ENCODE measurements around the gene WWC1.

WWC1 gene

GRCh38 chr5:168374532-168374931 is 83.1 kb downstream of the WWC1 start:
- no peaks in the 10 kb centered on the region for H3K27me3 ChIP-seq (ENCODE audit: insufficient read depth, low read length)
- no peak overlapping the region for H3K9ac ChIP-seq (ENCODE audit: low read depth, low read length)
- H3K4me1 ChIP-seq (ENCODE audit: insufficient read depth, low read length) = no peaks in the 10 kb centered on the region
- no peak overlapping the region for H3K4me3 ChIP-seq (ENCODE audit: low read length)
- H3K36me3 ChIP-seq (ENCODE audit: insufficient read depth, low read depth, low read length) = no peaks in the 10 kb centered on the region
- H3K27ac ChIP-seq (ENCODE audit: low read length) = no peak overlapping the region
- no peaks in the 10 kb centered on the region for H3K9me3 ChIP-seq (ENCODE audit: insufficient read depth, low read depth, low read length)

DNA sequence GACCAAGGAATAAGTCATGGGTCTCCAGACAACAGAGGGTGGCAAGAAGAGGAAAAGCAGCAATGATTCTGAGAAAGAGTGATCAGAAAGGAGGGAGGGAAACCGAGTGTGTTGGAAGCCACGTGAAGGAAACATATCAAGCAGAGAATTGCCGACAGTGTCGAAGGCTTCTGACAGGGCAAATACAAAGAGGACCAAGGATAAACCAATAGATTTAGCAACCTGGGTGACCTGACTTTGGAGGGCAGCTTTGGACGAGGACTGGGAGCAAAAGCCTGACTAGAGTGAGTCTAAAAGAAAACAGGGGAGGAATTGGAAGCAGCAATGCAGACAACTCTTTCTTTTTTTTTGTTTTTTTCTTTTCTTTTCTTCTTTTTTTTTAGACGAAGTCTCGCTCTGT is 83.8 kb downstream of the WWC1 start:
- no peak overlapping the region for H3K4me3 ChIP-seq (ENCODE audit: low read length)
- H3K27me3 ChIP-seq (ENCODE audit: insufficient read depth, low read length) = no peaks in the 10 kb centered on the region
- no peak overlapping the region for H3K9ac ChIP-seq (ENCODE audit: low read depth, low read length)
- H3K36me3 ChIP-seq (ENCODE audit: insufficient read depth, low read depth, low read length) = no peaks in the 10 kb centered on the region
- no peaks in the 10 kb centered on the region for H3K4me1 ChIP-seq (ENCODE audit: insufficient read depth, low read length)
- H3K9me3 ChIP-seq (ENCODE audit: insufficient read depth, low read depth, low read length) = no peaks in the 10 kb centered on the region
- H3K27ac ChIP-seq (ENCODE audit: low read length) = no peak overlapping the region

DNA sequence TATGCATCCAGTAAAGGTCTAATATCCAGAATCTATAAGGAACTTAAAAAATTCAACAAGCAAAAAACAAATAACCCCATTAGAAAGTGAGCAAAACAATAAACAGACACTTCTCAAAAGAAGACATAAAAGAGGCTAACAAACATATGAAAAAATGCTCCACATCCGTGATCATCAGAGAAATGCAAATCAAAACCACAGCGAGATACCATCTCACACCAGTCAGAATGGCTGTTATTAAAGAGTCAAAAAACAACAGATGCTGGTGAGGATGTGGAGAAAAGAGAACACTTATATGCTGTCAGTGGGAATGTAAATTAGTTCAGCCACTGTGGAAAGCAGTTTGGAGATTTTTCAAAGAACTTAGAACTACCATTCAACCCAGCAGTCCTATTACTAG is 86.1 kb downstream of the WWC1 start:
- Histone ChIP-seq H3K27me3 (ENCODE audit: insufficient read depth, low read length) (no peaks in the 10 kb centered on the region), H3K36me3 (ENCODE audit: insufficient read depth, low read depth, low read length) (no peaks in the 10 kb centered on the region), H3K4me1 (ENCODE audit: insufficient read depth, low read length) (no peaks in the 10 kb centered on the region), H3K4me3 (ENCODE audit: low read length) (no peak overlapping the region), H3K9me3 (ENCODE audit: insufficient read depth, low read depth, low read length) (no peaks in the 10 kb centered on the region), H3K27ac (ENCODE audit: low read length) (no peak overlapping the region), H3K9ac (ENCODE audit: low read depth, low read length) (no peak overlapping the region)

- Histone ChIP-seq H3K27ac (ENCODE audit: low read length) (no peak overlapping the region), H3K27me3 (ENCODE audit: insufficient read depth, low read length) (no peaks in the 10 kb centered on the region), H3K9me3 (ENCODE audit: insufficient read depth, low read depth, low read length) (no peaks in the 10 kb centered on the region), H3K4me1 (ENCODE audit: insufficient read depth, low read length) (no peaks in the 10 kb centered on the region), H3K9ac (ENCODE audit: low read depth, low read length) (no peak overlapping the region), H3K36me3 (ENCODE audit: insufficient read depth, low read depth, low read length) (no peaks in the 10 kb centered on the region), H3K4me3 (ENCODE audit: low read length) (no peak overlapping the region)
Measured at GRCh38 chr5:168378741-168379140, 87.3 kb downstream of the WWC1 start.

- Histone ChIP-seq H3K9ac (ENCODE audit: low read depth, low read length) (no peak overlapping the region), H3K27me3 (ENCODE audit: insufficient read depth, low read length) (no peaks in the 10 kb centered on the region), H3K36me3 (ENCODE audit: insufficient read depth, low read depth, low read length) (peaks cover 11% of the 10 kb centered on the region), H3K27ac (ENCODE audit: low read length) (no peak overlapping the region), H3K4me1 (ENCODE audit: insufficient read depth, low read length) (no peaks in the 10 kb centered on the region), H3K4me3 (ENCODE audit: low read length) (no peak overlapping the region), H3K9me3 (ENCODE audit: insufficient read depth, low read depth, low read length) (peaks cover 3% of the 10 kb centered on the region; the same call in 1 of the 2 replicates)
Measured at GRCh38 chr5:168382421-168382820, 91.0 kb downstream of the WWC1 start.

DNA sequence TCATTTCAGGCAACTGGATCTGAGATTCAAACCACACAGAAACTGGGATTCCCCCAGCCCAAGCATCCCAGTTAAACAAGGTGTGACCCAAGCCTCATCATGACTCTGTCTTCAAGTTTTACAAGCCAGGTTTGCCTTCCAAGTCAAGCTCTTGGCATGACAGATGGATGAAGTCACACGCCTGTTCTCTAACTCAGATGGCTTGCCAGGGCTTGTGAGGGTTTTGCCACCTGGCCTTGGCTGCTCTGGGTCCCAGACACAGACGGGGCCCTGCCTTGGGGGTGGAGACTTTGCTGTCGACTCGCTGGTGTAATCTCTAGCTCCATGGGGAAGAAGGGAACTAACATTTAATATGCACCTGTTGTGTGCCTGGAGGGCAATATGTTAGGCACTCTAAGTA is 99.0 kb downstream of the WWC1 start:
- H3K9ac ChIP-seq (ENCODE audit: low read depth, low read length) = no peak overlapping the region
- no peaks in the 10 kb centered on the region for H3K27me3 ChIP-seq (ENCODE audit: insufficient read depth, low read length)
- no peaks in the 10 kb centered on the region for H3K9me3 ChIP-seq (ENCODE audit: insufficient read depth, low read depth, low read length)
- peaks cover 21% of the 10 kb centered on the region for H3K36me3 ChIP-seq (ENCODE audit: insufficient read depth, low read depth, low read length)
- H3K4me1 ChIP-seq (ENCODE audit: insufficient read depth, low read length) = no peaks in the 10 kb centered on the region
- H3K27ac ChIP-seq (ENCODE audit: low read length) = no peak overlapping the region
- no peak overlapping the region for H3K4me3 ChIP-seq (ENCODE audit: low read length)

- peaks cover 21% of the 10 kb centered on the region for H3K36me3 ChIP-seq (ENCODE audit: insufficient read depth, low read depth, low read length)
- H3K9me3 ChIP-seq (ENCODE audit: insufficient read depth, low read depth, low read length) = no peaks in the 10 kb centered on the region
- H3K4me1 ChIP-seq (ENCODE audit: insufficient read depth, low read length) = no peaks in the 10 kb centered on the region
- no peaks in the 10 kb centered on the region for H3K27me3 ChIP-seq (ENCODE audit: insufficient read depth, low read length)
- H3K4me3 ChIP-seq (ENCODE audit: low read length) = no peak overlapping the region
- H3K27ac ChIP-seq (ENCODE audit: low read length) = no peak overlapping the region
- no peak overlapping the region for H3K9ac ChIP-seq (ENCODE audit: low read depth, low read length)
Measured at GRCh38 chr5:168393773-168394172, 102.3 kb downstream of the WWC1 start.

DNA sequence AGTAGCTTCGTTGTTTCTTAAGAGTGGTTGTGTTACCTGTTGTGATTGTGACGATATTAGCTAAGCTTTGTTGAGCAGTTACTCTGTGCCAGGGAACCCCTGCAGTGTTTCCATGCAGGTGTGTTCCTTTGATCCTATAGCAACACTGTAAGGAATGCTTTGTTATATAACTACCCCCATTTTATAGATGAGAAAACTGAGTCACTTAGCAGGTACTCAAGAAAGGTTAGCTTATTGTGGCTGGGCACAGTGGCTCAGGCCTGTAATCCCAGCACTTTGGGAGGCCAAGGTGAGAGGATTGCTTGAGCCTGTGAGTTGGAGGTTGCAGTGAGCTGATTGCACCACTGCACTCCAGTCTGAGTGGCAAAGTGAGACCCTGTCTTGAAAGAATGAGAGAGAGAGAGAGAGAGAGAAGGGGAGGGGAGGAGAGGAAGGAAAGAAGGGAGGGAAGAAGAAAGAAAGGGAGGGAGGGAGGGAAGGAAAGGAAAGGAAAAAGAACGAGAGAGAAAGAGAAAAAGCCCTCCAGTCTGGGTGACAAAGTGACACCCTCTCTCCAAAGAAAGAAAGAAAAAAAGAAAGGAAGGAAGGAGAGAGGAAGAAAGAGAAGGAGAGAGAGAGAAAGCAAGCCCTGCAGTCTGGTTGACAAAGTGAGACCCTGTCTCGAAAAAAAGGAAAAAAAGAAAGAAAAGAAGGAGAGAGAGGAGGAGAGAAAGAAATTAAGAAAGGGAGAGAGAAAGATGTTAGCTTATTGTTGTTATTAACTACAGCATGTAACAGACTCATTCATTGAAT is 109.2 kb downstream of the WWC1 start:
- H3K27ac ChIP-seq (ENCODE audit: low read length) = no peak overlapping the region
- H3K36me3 ChIP-seq (ENCODE audit: insufficient read depth, low read depth, low read length) = peaks cover 53% of the 10 kb centered on the region
- no peaks in the 10 kb centered on the region for H3K9me3 ChIP-seq (ENCODE audit: insufficient read depth, low read depth, low read length)
- no peak overlapping the region for H3K4me3 ChIP-seq (ENCODE audit: low read length)
- peaks cover 2% of the 10 kb centered on the region; the same call in 1 of the 2 replicates for H3K4me1 ChIP-seq (ENCODE audit: insufficient read depth, low read length)
- H3K27me3 ChIP-seq (ENCODE audit: insufficient read depth, low read length) = no peaks in the 10 kb centered on the region
- H3K9ac ChIP-seq (ENCODE audit: low read depth, low read length) = no peak overlapping the region

GRCh38 chr5:168401226-168401625 is 109.8 kb downstream of the WWC1 start:
- Histone ChIP-seq H3K4me1 (ENCODE audit: insufficient read depth, low read length) (peaks cover 2% of the 10 kb centered on the region; the same call in 1 of the 2 replicates), H3K4me3 (ENCODE audit: low read length) (no peak overlapping the region), H3K36me3 (ENCODE audit: insufficient read depth, low read depth, low read length) (peaks cover 58% of the 10 kb centered on the region), H3K27ac (ENCODE audit: low read length) (no peak overlapping the region), H3K9me3 (ENCODE audit: insufficient read depth, low read depth, low read length) (no peaks in the 10 kb centered on the region), H3K27me3 (ENCODE audit: insufficient read depth, low read length) (no peaks in the 10 kb centered on the region), H3K9ac (ENCODE audit: low read depth, low read length) (no peak overlapping the region)

DNA sequence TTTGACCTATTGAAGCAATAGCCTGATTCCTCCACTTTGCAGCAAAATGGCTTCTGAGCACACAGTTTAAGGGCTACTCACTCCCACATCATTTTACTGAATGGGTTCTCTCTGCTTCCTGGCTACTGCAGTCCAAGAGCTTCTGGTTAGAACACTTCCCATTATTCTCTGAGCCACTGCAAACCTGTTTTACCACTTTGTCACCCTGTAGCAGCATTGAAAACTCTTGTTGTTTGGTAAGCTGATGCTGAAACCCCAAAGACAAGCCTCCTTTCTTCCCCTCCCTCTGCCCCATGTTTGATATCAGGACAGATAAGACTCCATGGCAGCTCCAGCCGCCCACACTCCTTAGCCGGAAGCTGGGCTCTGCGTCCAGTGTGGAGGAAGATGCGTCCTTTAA is 110.4 kb downstream of the WWC1 start:
- Histone ChIP-seq H3K27me3 (ENCODE audit: insufficient read depth, low read length) (no peaks in the 10 kb centered on the region), H3K4me3 (ENCODE audit: low read length) (no peak overlapping the region), H3K4me1 (ENCODE audit: insufficient read depth, low read length) (peaks cover 2% of the 10 kb centered on the region; the same call in 1 of the 2 replicates), H3K36me3 (ENCODE audit: insufficient read depth, low read depth, low read length) (peaks cover 60% of the 10 kb centered on the region), H3K27ac (ENCODE audit: low read length) (no peak overlapping the region), H3K9ac (ENCODE audit: low read depth, low read length) (no peak overlapping the region), H3K9me3 (ENCODE audit: insufficient read depth, low read depth, low read length) (no peaks in the 10 kb centered on the region)

DNA sequence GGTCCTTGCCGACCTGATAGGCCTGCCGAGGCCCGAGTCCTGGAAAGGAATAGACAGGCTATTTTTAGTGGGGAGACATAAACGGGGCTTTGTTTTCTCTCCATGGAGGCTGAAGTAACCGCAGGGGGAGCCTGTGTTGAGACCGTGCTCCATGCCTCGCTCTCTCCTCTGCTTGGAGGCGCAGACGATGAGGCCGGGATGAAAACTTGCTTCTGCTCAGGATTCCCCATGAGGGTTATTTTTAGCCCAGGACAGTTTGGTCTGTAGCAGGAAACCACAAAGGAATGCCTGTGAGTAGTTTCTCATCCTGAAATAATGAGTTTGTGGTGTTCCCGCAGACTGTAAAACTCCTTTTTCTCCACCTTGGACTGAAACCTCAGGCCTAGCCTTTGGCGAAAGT is 112.9 kb downstream of the WWC1 start:
- no peaks in the 10 kb centered on the region for H3K9me3 ChIP-seq (ENCODE audit: insufficient read depth, low read depth, low read length)
- H3K27ac ChIP-seq (ENCODE audit: low read length) = no peak overlapping the region
- no peaks in the 10 kb centered on the region for H3K27me3 ChIP-seq (ENCODE audit: insufficient read depth, low read length)
- peaks cover 64% of the 10 kb centered on the region for H3K36me3 ChIP-seq (ENCODE audit: insufficient read depth, low read depth, low read length)
- no peak overlapping the region for H3K4me3 ChIP-seq (ENCODE audit: low read length)
- H3K4me1 ChIP-seq (ENCODE audit: insufficient read depth, low read length) = peaks cover 2% of the 10 kb centered on the region; the same call in 1 of the 2 replicates
- H3K9ac ChIP-seq (ENCODE audit: low read depth, low read length) = no peak overlapping the region

DNA sequence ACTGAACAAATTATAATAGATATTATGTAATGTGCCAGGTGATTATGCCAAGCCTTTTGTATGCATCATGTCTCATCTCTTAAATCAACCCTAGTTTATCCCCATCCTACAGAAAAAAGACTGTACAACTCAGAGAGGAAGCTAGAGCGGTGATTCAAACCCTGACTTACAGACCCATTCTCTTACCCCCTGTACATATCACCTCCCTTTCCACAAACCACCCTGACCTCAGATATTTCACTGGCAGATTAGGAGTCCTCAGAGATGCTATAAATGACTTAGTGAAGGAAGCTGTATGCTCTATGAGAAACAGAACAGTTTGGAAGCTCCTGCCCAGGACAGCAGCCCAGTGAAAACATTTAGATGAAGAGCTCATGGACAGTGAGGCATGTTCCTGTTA is 115.8 kb downstream of the WWC1 start:
- no peaks in the 10 kb centered on the region for H3K4me1 ChIP-seq (ENCODE audit: insufficient read depth, low read length)

More for the DNA sequence above, 115.8 kb downstream of the WWC1 start:
- Histone ChIP-seq H3K4me3 (ENCODE audit: low read length) (no peak overlapping the region), H3K27ac (ENCODE audit: low read length) (no peak overlapping the region), H3K36me3 (ENCODE audit: insufficient read depth, low read depth, low read length) (peaks cover 72% of the 10 kb centered on the region), H3K27me3 (ENCODE audit: insufficient read depth, low read length) (no peaks in the 10 kb centered on the region), H3K9me3 (ENCODE audit: insufficient read depth, low read depth, low read length) (no peaks in the 10 kb centered on the region), H3K9ac (ENCODE audit: low read depth, low read length) (no peak overlapping the region)

All from iPS-20b (cell line).